Esophagus muscularis mucosa (tissue), 3 donors: ENCODE measurements around the gene SMPD3.

ENCODE experiments used
- POLR2A ChIP-seq: fragments of 450-650 bp; IDR thresholded peaks from one replicate; pipeline ENCODE4 v1.6.1; 2017; ENCODE audit warnings: antibody characterized with exemption, moderate library complexity, mild to moderate bottlenecking, low read depth
- POLR2AphosphoS5 ChIP-seq, 2 donors: sonication (generic); formaldehyde crosslinking; IDR thresholded peaks; one replicate each; pipeline ENCODE4 v1.6.1; 2017; ENCODE audit warnings: antibody characterized with exemption in 2 of 2
- TF ChIP-seq, protein P1 (sequence below), 3 experiments: fragments of 200-600 bp in 2 of 3; fragments of 450-650 bp in 1 of 3; sonication (generic) in 2 of 3; IDR thresholded peaks; one replicate each; pipeline ENCODE4 v1.5.1; 2017 to 2019; ENCODE audit warnings: antibody characterized with exemption in 3 of 3, mild to moderate bottlenecking in 2 of 3, moderate library complexity in 1 of 3

DNA sequence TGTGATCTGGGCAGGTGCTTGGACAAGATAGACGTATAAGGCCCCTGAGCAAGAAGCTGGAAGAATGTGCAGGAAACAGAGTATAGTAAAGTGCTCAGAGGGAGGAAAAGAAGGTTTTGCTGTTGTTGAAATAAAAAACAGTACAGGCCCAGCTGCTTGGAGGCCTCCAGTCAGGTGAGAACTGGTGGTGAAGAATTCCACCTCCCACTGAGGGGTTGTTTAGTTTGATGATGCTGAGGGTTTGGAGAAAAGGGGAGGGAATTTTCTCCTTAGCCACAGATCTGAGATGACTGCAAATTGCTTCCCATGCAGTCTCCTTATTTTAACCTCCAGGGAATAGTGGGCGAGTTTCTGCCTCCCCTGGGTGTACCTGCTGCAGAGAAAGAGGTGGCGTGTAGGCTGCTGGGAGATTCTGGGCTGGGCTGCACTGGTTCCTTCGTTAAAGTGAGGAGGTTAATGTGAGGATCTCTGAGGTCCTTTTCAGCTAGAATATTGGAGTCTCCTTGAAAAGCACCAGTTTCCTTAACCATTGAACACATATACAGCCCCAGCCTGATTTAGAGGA is 25.8 kb downstream of the SMPD3 start:
- TF ChIP-seq POLR2AphosphoS5 (IDR thresholded peaks at IDR 0.05): no peak
- TF ChIP-seq, protein P1, sequence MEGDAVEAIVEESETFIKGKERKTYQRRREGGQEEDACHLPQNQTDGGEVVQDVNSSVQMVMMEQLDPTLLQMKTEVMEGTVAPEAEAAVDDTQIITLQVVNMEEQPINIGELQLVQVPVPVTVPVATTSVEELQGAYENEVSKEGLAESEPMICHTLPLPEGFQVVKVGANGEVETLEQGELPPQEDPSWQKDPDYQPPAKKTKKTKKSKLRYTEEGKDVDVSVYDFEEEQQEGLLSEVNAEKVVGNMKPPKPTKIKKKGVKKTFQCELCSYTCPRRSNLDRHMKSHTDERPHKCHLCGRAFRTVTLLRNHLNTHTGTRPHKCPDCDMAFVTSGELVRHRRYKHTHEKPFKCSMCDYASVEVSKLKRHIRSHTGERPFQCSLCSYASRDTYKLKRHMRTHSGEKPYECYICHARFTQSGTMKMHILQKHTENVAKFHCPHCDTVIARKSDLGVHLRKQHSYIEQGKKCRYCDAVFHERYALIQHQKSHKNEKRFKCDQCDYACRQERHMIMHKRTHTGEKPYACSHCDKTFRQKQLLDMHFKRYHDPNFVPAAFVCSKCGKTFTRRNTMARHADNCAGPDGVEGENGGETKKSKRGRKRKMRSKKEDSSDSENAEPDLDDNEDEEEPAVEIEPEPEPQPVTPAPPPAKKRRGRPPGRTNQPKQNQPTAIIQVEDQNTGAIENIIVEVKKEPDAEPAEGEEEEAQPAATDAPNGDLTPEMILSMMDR (IDR thresholded peaks at IDR 0.05): no peak
- TF ChIP-seq POLR2A: no peak
